GM18517 (cell line): ENCODE results near the gene MAP3K6.

Experiments used
- ATAC-seq: cut with Tn5 transposase; IDR thresholded peaks from one replicate; pipeline ENCODE4 v1.9.1; 2021; ENCODE audit warnings: mild to moderate bottlenecking, moderate library complexity; ENCODE audit not compliant: unreplicated experiment

The MAP3K6 gene

GRCh38 chr1:27379564-27380122, 12.9 kb upstream of the MAP3K6 start:
- no peak for ATAC-seq

GRCh38 chr1:27377760-27378495, 11.2 kb upstream of the MAP3K6 start:
- ATAC-seq: no peak

GRCh38 chr1:27374362-27375086, 7.8 kb upstream of the MAP3K6 start, which contains the start of gene FCN3:
FCN3 (minus strand) TSS chr1:27374824; CDS start chr1:27374818, 6 bp downstream.
- no peak for ATAC-seq

- ATAC-seq: no peak
Observed at GRCh38 chr1:27372808-27373690, 6.3 kb upstream of the MAP3K6 start.

GRCh38 chr1:27372022-27372807, 5.5 kb upstream of the MAP3K6 start:
- no peak for ATAC-seq

GRCh38 chr1:27368869-27369582, 2.3 kb upstream of the MAP3K6 start:
- no peak for ATAC-seq

- ATAC-seq: no peak
Observed at GRCh38 chr1:27367160-27367650, 444 bp upstream of the MAP3K6 start.

- no peak for ATAC-seq
Observed at GRCh38 chr1:27366113-27366410, 699 bp downstream of the MAP3K6 start.

GRCh38 chr1:27365372-27366112, 1.2 kb downstream of the MAP3K6 start:
- no peak for ATAC-seq

GRCh38 chr1:27364696-27365371, 1.9 kb downstream of the MAP3K6 start:
- no peak for ATAC-seq

GRCh38 chr1:27363766-27364695, 2.7 kb downstream of the MAP3K6 start:
- no peak for ATAC-seq

- ATAC-seq: no peak
Observed at GRCh38 chr1:27361553-27361952, 5.2 kb downstream of the MAP3K6 start.

GRCh38 chr1:27361044-27361402, 5.7 kb downstream of the MAP3K6 start:
- ATAC-seq: no peak

- no peak for ATAC-seq
Observed at GRCh38 chr1:27360159-27361043, 6.4 kb downstream of the MAP3K6 start.

- no peak for ATAC-seq
Observed at GRCh38 chr1:27359822-27360158, 7.0 kb downstream of the MAP3K6 start.

GRCh38 chr1:27358928-27359313, 7.8 kb downstream of the MAP3K6 start:
- no peak for ATAC-seq
